Right lobe of liver (tissue), 6 donors: ENCODE results near the gene DCC. TPM values are rescaled to one million over a fixed set of nuclear protein-coding genes. Genes with fewer than 3 reads are reported as not detected.

Source experiments
- ATAC-seq, 4 donors: fragments of 200-7000 bp; cut with Tn5 transposase; one replicate each; pipeline ENCODE4 v1.9.1; 2020; ENCODE audit warnings: mild to moderate bottlenecking in 4 of 4, moderate library complexity in 4 of 4
- DNase-seq, 3 donors: peaks; one replicate each; pipeline ENCODE4 v3.0.0-alpha.2; 2020
- H3K27ac ChIP-seq, 3 donors: fragments of 200-600 bp; one replicate each; pipeline ENCODE4 v1.8.0; 2022
- H3K27me3 ChIP-seq, 2 donors: fragments of 200-600 bp; one replicate each; pipeline ENCODE4 v1.8.0; 2022
- H3K36me3 ChIP-seq, 4 donors: fragments of 200-600 bp; sonication (generic) in 1 of 4; one replicate each; pipeline versions ENCODE4 v1.5.1 to v1.8.0; 2017 to 2022; ENCODE audit warnings: control low read depth in 1 of 4
- H3K4me1 ChIP-seq, 4 donors: fragments of 200-600 bp; sonication (generic) in 1 of 4; one replicate each; pipeline versions ENCODE4 v1.5.1 to v1.8.0; 2017 to 2022; ENCODE audit warnings: control low read depth in 1 of 4
- H3K4me3 ChIP-seq, 3 donors: fragments of 200-600 bp; one replicate each; pipeline ENCODE4 v1.8.0; 2022
- H3K9me3 ChIP-seq, 4 donors: fragments of 200-600 bp; sonication (generic) in 1 of 4; one replicate each; pipeline versions ENCODE4 v1.5.1 to v1.8.0; 2017 to 2022; ENCODE audit warnings: control low read depth in 1 of 4
- POLR2A ChIP-seq: fragments of 450-650 bp; IDR thresholded peaks from one replicate; pipeline ENCODE4 v1.6.1; 2017; ENCODE audit warnings: antibody characterized with exemption, mild to moderate bottlenecking
- WGBS: methylation state at CpG from one replicate; pipeline ENCODE4 v1.1.6; 2018; ENCODE audit warnings: low coverage, low lambda C conversion rate; ENCODE audit not compliant: insufficient coverage; ENCODE audit errors: missing lambda C conversion rate; 5-methylcytosine and 5-hydroxymethylcytosine counted together
- intact Hi-C, 2 donors: fragments of 100-400 bp; cut with DNase I; formaldehyde crosslinking; loops; one replicate each; pipeline versions ENCODE4 v1.11.2 to v1.14.1; 2022
- total RNA-seq, 6 experiments: library from RNA; depleted of rRNA in 2 of 6; stranded (reverse); fragments of >200 nt in 2 of 6; fragmentation: NEBNext Ultra II Directional in 3 of 6; extraction: Animal tissue kit (Norgen Biotek cat#: 25700) in 3 of 6; gene quantifications; one replicate each; pipeline versions ENCODE4 v1.1.0 to v1.2.4, GENCODE V29; 2016 to 2023
- TF ChIP-seq, protein P1 (sequence below), 4 donors: fragments of 200-600 bp in 3 of 4; fragments of 450-650 bp in 1 of 4; IDR thresholded peaks; one replicate each; pipeline versions ENCODE4 v1.5.1 to v1.8.0; 2016 to 2022; ENCODE audit warnings: antibody characterized with exemption in 4 of 4, mild to moderate bottlenecking in 2 of 4
- donor health status: DM: no; HTN: yes; CAD: no.
- donor health status: DM: no; HTN: no; CAD: no.
- donor health status: DM: no; HTN: no; CAD: no.
- donor health status: DM: no; HTN: yes; CAD: no.
- donor health status: DM: no; HTN: yes; CAD: no.

DCC gene
- total RNA-seq, 6 experiments from 2014 or later, result 0.06 TPM; not detected in 5

DNA sequence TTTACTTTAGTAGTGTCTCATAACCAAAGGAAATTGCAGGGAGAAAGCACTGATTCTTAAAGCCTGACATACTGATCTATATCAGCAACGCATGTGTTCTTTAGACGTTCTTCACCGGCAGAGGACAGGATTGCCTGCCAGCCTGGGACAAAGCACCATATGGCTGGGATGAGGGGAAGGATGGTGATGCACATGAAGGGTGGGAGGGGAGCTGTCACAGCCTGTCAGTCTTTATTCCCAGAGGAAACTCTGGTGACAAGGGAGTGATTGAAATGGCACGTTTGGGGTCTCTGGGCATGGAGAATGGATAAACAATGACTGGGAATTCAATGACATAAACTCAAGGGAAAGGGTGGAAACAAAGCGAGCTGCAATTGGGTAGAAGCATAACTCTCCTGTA, 808.1 kb downstream of the DCC start:
- TF ChIP-seq, protein P1, sequence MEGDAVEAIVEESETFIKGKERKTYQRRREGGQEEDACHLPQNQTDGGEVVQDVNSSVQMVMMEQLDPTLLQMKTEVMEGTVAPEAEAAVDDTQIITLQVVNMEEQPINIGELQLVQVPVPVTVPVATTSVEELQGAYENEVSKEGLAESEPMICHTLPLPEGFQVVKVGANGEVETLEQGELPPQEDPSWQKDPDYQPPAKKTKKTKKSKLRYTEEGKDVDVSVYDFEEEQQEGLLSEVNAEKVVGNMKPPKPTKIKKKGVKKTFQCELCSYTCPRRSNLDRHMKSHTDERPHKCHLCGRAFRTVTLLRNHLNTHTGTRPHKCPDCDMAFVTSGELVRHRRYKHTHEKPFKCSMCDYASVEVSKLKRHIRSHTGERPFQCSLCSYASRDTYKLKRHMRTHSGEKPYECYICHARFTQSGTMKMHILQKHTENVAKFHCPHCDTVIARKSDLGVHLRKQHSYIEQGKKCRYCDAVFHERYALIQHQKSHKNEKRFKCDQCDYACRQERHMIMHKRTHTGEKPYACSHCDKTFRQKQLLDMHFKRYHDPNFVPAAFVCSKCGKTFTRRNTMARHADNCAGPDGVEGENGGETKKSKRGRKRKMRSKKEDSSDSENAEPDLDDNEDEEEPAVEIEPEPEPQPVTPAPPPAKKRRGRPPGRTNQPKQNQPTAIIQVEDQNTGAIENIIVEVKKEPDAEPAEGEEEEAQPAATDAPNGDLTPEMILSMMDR (IDR thresholded peaks at IDR 0.05), result no peak
- TF ChIP-seq POLR2A, result no peak
- ATAC-seq, result no peak
- WGBS, result 43% methylated on average over 5 of the region's 5 CpGs

DNA sequence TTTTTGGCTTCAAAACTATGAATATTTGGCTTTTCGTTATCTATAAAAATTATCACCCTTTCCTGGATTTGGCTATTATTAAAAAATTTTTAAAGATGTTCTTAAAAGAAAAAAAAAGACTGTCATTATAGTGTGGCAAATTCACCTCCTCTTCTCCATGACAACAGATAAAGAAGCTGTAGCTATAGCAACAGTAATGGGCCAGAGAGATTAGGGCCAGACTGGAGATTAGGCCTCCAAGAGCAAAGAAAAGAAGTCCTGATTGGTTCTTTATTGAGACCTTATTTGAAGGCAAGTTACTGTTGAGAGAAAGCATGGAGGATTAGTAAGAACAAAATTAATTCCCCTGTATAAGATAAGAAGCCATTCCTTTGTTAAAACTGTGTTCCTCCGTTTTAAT, 812.5 kb downstream of the DCC start:
- 67% methylated on average over 2 of the region's 2 CpGs for WGBS
- Histone ChIP-seq H3K4me1 (no peaks in the 10 kb centered on the region), H3K9me3 (no peaks in the 10 kb centered on the region), H3K27ac (no peak overlapping the region), H3K36me3 (no peaks in the 10 kb centered on the region), H3K27me3 (no peaks in the 10 kb centered on the region), H3K4me3 (no peak overlapping the region)
- ATAC-seq (no peak), DNase-seq (no peak)
- intact Hi-C loops, result no loop called here
- no peak for TF ChIP-seq POLR2A
- TF ChIP-seq, protein P1 (IDR thresholded peaks at IDR 0.05), result no peak

More for the DNA sequence above, 808.1 kb downstream of the DCC start:
- Histone ChIP-seq H3K27me3 (no peaks in the 10 kb centered on the region), H3K36me3 (no peaks in the 10 kb centered on the region), H3K4me3 (no peak overlapping the region), H3K4me1 (no peaks in the 10 kb centered on the region), H3K9me3 (no peaks in the 10 kb centered on the region), H3K27ac (no peak overlapping the region)
- intact Hi-C loops, result no loop called here
- DNase-seq, result no peak

DNA sequence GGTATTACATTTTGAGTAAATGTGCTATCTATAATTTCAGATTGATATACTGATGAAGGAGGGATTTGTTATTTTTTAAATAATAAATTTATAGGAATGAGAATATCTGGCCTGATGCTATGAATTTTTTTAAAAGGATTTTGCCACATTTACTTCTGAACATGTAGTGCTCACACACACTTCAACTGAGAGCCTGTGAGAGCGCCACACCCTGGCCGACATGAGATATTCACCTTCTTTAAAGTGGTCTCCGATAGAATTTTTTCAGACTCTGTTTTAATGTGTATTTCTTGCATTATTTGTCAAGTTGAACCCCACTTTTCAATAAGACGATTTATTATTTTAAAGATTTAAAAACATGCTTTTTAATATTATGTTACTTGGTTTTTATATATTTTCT, 813.3 kb downstream of the DCC start:
- ATAC-seq, result no peak

DNA sequence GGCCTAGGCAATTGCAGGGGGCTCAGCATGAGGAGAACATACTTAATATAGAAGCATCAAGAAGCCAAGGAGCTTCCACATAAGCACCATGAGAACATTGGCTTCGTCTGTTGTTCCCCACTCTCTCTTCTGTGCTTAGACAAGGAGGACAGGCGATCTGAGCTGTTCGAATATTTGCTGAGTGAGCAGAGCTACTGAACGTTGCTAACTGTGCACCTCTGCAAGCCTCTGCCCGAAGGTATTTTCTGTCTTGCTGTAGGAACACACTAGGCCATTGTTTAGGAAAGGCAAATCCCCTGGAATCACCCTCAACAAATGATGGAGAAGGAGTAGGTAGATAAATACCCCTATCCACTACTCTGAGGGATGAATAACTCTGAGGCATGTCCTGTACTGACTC, 813.8 kb downstream of the DCC start:
- H3K27ac ChIP-seq, result no peak overlapping the region
- H3K9me3 ChIP-seq, result no peaks in the 10 kb centered on the region
- TF ChIP-seq POLR2A, result no peak
- TF ChIP-seq, protein P1 (IDR thresholded peaks at IDR 0.05), result no peak
- no peak for ATAC-seq
- intact Hi-C loops, result no loop called here
- no peak overlapping the region for H3K4me3 ChIP-seq
- no peaks in the 10 kb centered on the region for H3K27me3 ChIP-seq
- H3K4me1 ChIP-seq, result no peaks in the 10 kb centered on the region
- H3K36me3 ChIP-seq, result no peaks in the 10 kb centered on the region
- 58% methylated on average over 4 of the region's 5 CpGs for WGBS
- DNase-seq, result no peak

More for the DNA sequence above, 813.3 kb downstream of the DCC start:
- no peak for TF ChIP-seq POLR2A
- TF ChIP-seq, protein P1 (IDR thresholded peaks at IDR 0.05), result peak in 1 of 4 donors; percentile 32
- intact Hi-C loops, result no loop called here
- no peaks in the 10 kb centered on the region for H3K36me3 ChIP-seq
- H3K9me3 ChIP-seq, result no peaks in the 10 kb centered on the region
- H3K4me1 ChIP-seq, result no peaks in the 10 kb centered on the region
- no peak overlapping the region for H3K4me3 ChIP-seq
- H3K27me3 ChIP-seq, result no peaks in the 10 kb centered on the region
- no peak for DNase-seq
- WGBS, result 18% methylated on average over 4 of the region's 4 CpGs
- no peak overlapping the region for H3K27ac ChIP-seq

DNA sequence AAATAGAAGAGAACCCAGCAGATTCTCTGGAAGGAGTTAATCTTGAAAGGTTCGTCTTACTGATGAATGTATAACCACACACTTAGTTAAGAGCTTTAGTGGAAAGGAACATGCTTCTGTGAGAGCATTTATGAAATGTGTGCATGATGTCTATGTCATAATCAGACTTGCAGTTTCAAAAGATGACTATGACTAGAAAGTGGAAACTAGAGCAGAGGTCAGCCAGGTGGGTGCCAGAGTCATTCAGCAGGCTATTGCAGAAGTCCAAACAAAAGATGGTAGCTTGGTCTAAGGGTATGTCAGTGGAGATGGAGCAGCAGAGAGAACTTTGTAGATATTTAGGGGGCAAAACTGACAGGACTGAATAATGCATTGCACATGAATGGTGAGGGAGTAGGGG, 825.8 kb downstream of the DCC start:
- Histone ChIP-seq H3K4me1 (no peaks in the 10 kb centered on the region), H3K4me3 (no peak overlapping the region), H3K27ac (no peak overlapping the region), H3K27me3 (no peaks in the 10 kb centered on the region), H3K9me3 (no peaks in the 10 kb centered on the region), H3K36me3 (no peaks in the 10 kb centered on the region)
- ATAC-seq, result no peak
- no peak for TF ChIP-seq POLR2A
- TF ChIP-seq, protein P1 (IDR thresholded peaks at IDR 0.05), result no peak
- intact Hi-C loops, result no loop called here
- no peak for DNase-seq
- 35% methylated on average over 1 of the region's 1 CpG for WGBS
